Esophagus squamous epithelium (tissue), 5 donors: ENCODE results near the gene ACD. TPM values are rescaled to one million over a fixed set of nuclear protein-coding genes. Genes with fewer than 3 reads are reported as not detected.
A peak's percentile ranks its signal among the peaks of the same experiment; 100 is the strongest.

Source experiments
- DNase-seq: peaks from one replicate; lab custom pipeline; 2025; lab: John Stamatoyannopoulos, UW
- H3K27ac ChIP-seq, 4 donors: fragments of 200-600 bp; sonication (generic); one replicate each; pipeline ENCODE4 v1.5.1; 2016 to 2019; ENCODE audit warnings: mild to moderate bottlenecking in 1 of 4
- H3K27me3 ChIP-seq, 4 donors: fragments of 200-600 bp; sonication (generic); 1 replicate in 3 of 4; 2 replicates in 1 of 4; pipeline versions ENCODE4 v1.5.1 to v1.6.0; 2017 to 2021; ENCODE audit warnings: antibody characterized with exemption in 1 of 4
- H3K36me3 ChIP-seq, 3 donors: fragments of 200-600 bp; sonication (generic); one replicate each; pipeline ENCODE4 v1.5.1; 2016 to 2019
- H3K4me1 ChIP-seq, 3 donors: fragments of 200-600 bp; sonication (generic); one replicate each; pipeline ENCODE4 v1.5.1; 2017 to 2019
- H3K4me3 ChIP-seq, 4 donors: fragments of 200-600 bp; sonication (generic); 1 replicate in 3 of 4; 2 replicates in 1 of 4; pipeline ENCODE4 v1.5.1; 2016 to 2019; ENCODE audit warnings: mild to moderate bottlenecking in 2 of 4, moderate library complexity in 1 of 4
- H3K9me3 ChIP-seq, 3 donors: fragments of 200-600 bp; sonication (generic); one replicate each; pipeline ENCODE4 v1.5.1; 2016 to 2019
- POLR2A ChIP-seq, 4 donors: fragments of 450-650 bp; IDR thresholded peaks; one replicate each; pipeline ENCODE4 v1.6.1; 2017; ENCODE audit warnings: antibody characterized with exemption in 4 of 4, mild to moderate bottlenecking in 4 of 4, moderate library complexity in 3 of 4
- WGBS, 2 donors: methylation state at CpG; one replicate each; pipeline ENCODE4 v1.1.5; 2018; 5-methylcytosine and 5-hydroxymethylcytosine counted together
- intact Hi-C: fragments of 100-400 bp; cut with DNase I; formaldehyde crosslinking; loops from one replicate; pipeline ENCODE4 v1.15.0; 2022
- total RNA-seq, 4 donors: library from RNA; depleted of rRNA; stranded (reverse); fragments of >200 nt; gene quantifications; one replicate each; pipeline ENCODE4 v1.1.0, GENCODE V29; 2016
- TF ChIP-seq, protein P1 (sequence below), 6 experiments: fragments of 450-650 bp in 4 of 6; fragments of 200-600 bp in 2 of 6; sonication (generic) in 2 of 6; IDR thresholded peaks; one replicate each; pipeline ENCODE4 v1.5.1; 2016 to 2019; ENCODE audit warnings: antibody characterized with exemption in 6 of 6, mild to moderate bottlenecking in 4 of 6, moderate library complexity in 4 of 6
- donor health status: DM: yes; HTN: yes; CAD: no.

Gene ACD
- total RNA-seq, 4 donors from 2014 or later = 5.7 to 18.7 (median 8.8) TPM

DNA sequence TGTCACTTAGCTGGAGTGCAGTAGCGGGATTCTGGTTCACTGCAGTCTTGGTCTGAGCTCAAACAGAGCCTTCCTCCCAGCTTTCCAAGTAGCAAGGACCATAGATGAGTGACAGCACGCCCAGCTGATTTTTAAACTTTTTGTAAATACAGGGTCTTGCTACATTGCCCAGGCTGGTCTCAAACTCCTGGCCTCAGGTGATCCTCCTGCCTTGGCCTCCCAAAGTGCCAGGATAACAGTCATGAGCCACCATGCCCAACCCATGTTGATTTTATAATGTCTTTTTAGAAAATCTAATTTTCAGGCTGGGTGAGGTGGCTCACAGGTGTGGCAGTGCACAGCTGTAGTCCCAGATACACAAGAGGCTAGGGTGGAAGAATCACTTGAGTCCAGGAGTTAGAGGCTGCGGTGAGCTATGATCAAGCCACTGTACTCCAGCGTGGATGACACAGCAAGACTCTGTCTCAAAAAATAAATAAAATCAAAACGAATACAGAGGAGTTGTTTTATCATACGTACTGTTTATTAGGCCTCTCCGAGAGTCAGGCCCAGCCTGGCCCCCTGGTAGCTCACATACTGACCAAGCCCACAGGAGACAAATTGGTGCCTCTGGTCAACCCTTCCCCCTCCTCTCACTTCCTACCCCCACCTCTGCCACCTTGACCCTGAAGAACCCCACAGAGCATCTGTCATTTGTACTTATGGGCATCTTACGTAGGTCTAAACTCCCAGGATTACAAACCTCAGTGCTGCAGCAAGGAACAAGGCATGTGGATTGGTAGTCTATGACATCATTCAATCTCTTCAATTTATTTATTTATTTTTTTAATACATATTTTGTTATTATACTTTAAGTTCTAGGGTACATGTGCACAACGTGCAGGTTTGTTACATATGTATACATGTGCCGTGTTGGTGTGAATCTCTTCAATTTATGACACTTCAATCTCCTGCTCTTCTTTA, 20.2 kb upstream of the ACD start:
- TF ChIP-seq, protein P1, sequence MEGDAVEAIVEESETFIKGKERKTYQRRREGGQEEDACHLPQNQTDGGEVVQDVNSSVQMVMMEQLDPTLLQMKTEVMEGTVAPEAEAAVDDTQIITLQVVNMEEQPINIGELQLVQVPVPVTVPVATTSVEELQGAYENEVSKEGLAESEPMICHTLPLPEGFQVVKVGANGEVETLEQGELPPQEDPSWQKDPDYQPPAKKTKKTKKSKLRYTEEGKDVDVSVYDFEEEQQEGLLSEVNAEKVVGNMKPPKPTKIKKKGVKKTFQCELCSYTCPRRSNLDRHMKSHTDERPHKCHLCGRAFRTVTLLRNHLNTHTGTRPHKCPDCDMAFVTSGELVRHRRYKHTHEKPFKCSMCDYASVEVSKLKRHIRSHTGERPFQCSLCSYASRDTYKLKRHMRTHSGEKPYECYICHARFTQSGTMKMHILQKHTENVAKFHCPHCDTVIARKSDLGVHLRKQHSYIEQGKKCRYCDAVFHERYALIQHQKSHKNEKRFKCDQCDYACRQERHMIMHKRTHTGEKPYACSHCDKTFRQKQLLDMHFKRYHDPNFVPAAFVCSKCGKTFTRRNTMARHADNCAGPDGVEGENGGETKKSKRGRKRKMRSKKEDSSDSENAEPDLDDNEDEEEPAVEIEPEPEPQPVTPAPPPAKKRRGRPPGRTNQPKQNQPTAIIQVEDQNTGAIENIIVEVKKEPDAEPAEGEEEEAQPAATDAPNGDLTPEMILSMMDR (IDR thresholded peaks at IDR 0.05) = no peak
- TF ChIP-seq POLR2A (IDR thresholded peaks at IDR 0.05) = no peak
- Histone ChIP-seq H3K27ac (no peak overlapping the region), H3K9me3 (no peaks in the 10 kb centered on the region), H3K4me1 (peaks cover 17 to 57% (median 30%) of the 10 kb centered on the region in 3 donors), H3K27me3 (no peaks in the 10 kb centered on the region), H3K36me3 (peaks cover 0 to 58% (median 3%) of the 10 kb centered on the region in 3 donors), H3K4me3 (no peak overlapping the region)
- 90 to 91% methylated on average over 10 of the region's 10 CpGs for WGBS, 2 donors
- no peak for DNase-seq
- intact Hi-C loops = loop anchor here (10.0 kb wide), 1 partner anchor 135 kb away; no protein-coding TSS in a partner anchor

DNA sequence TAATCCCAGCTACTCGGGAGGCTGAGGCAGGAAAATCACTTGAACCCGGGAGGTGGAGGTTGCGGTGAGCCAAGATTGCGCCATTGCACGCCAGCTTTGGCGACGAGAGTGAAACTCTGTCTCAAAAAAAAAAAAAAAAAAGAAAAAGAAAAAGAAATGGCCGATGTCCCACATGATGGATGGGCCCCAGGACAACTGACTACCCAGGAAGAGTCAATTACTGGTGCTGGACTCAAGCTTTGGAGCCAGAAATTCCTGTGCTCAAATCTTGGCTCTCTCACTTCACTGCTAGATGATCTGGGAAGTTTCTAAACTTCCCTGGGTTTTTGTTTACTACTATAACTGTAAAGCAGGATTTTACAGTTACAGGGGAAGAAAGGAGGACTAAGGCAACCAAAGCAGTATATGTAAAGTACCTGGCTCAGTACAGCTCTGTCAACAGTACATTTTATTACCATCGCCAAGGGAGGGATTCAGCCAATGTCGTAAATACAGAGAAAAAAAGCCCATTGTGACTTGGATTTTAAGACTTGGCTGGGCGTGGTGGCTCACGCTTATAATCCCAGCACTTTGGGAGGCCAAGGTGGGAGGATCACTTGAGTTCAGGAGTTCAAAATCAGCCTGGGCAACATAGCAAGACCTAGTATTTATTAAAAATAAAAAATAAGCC, 18.4 kb upstream of the ACD start:
- peaks cover 0 to 54% (median 0%) of the 10 kb centered on the region in 3 donors for H3K36me3 ChIP-seq
- H3K4me1 ChIP-seq = peaks cover 23 to 57% (median 37%) of the 10 kb centered on the region in 3 donors
- H3K4me3 ChIP-seq = no peak overlapping the region
- H3K9me3 ChIP-seq = no peaks in the 10 kb centered on the region
- H3K27me3 ChIP-seq = no peaks in the 10 kb centered on the region
- TF ChIP-seq POLR2A (IDR thresholded peaks at IDR 0.05) = no peak
- TF ChIP-seq, protein P1 (IDR thresholded peaks at IDR 0.05) = no peak
- 75 to 85% methylated on average over 12 of the region's 12 CpGs for WGBS, 2 donors
- no peak for DNase-seq
- intact Hi-C loops = loop anchor here (10.0 kb wide), 1 partner anchor 136 kb away; no protein-coding TSS in a partner anchor
- H3K27ac ChIP-seq = peak overlapping the region in 1 of 4 donors; percentile 25

DNA sequence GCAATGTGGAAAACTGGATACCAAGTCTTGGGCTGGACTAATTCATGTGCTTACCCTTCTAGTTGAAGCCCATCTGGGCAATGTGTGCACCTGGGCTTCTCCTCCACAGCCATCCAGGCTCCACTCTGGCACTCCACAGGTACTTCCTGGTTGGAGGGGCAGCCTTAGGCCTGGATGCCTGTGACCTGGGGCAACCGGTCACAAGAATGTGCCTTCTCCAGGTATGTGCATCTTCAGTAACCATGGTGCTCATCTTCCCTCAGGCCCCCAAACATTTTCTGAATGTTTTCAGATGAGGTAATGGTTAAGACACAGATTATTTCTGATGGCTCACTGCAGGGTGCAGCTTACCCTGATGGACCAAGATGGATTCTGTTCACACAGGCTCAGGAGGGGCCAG, 17.7 kb upstream of the ACD start:
- no peaks in the 10 kb centered on the region for H3K27me3 ChIP-seq
- peaks cover 0 to 46% (median 0%) of the 10 kb centered on the region in 3 donors for H3K36me3 ChIP-seq
- peaks cover 30 to 60% (median 44%) of the 10 kb centered on the region in 3 donors for H3K4me1 ChIP-seq
- no peak overlapping the region for H3K4me3 ChIP-seq
- H3K9me3 ChIP-seq = no peaks in the 10 kb centered on the region
- intact Hi-C loops = loop anchor here (10.0 kb wide), 1 partner anchor 137 kb away; no protein-coding TSS in a partner anchor
- TF ChIP-seq, protein P1 (IDR thresholded peaks at IDR 0.05) = no peak
- TF ChIP-seq POLR2A (IDR thresholded peaks at IDR 0.05) = no peak
- peak overlapping the region in 3 of 4 donors; percentile 39 to 86 (median 71) for H3K27ac ChIP-seq
- no peak for DNase-seq
- WGBS, 2 donors = no CpG with 5 or more reads among the region's 1 CpG

DNA sequence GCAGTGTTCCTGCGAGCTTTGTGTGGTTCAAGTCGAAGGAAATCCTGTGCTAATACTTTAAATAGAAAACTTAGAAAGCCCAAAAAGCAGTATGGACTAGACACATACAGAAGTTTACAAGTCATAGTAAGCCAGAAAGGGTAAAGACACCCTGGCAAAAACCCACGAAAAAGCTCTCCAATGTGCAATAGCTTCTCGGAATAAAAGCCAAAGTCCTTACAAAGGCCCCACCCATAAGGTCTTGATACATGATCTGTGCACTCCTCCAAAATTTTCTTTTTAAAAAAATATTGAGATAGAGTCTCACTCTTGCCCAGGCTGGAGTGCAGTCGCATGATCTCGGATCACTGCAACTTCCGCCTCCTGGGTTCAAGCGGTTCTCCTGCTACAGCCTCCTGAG, 16.9 kb upstream of the ACD start:
- intact Hi-C loops = loop anchor here (10.0 kb wide), 1 partner anchor 138 kb away; no protein-coding TSS in a partner anchor
- 48 to 64% methylated on average over 8 of the region's 8 CpGs for WGBS, 2 donors

More for the DNA sequence above, 16.9 kb upstream of the ACD start:
- peak overlapping the region; percentile 39 to 86 (median 72) for H3K27ac ChIP-seq
- no peaks in the 10 kb centered on the region for H3K27me3 ChIP-seq
- no peaks in the 10 kb centered on the region for H3K9me3 ChIP-seq
- H3K4me3 ChIP-seq = no peak overlapping the region
- peaks cover 30 to 68% (median 44%) of the 10 kb centered on the region in 3 donors for H3K4me1 ChIP-seq
- TF ChIP-seq, protein P1 (IDR thresholded peaks at IDR 0.05) = no peak
- TF ChIP-seq POLR2A (IDR thresholded peaks at IDR 0.05) = no peak
- peaks cover 0 to 40% (median 0%) of the 10 kb centered on the region in 3 donors for H3K36me3 ChIP-seq
- DNase-seq = no peak
